VCaP (cell line): ENCODE results near the gene SLC9B2.

Source experiments
- H3K27ac ChIP-seq: fragments of 450-650 bp; 2 replicates; pipeline ENCODE4 v1.5.1; 2017
- TF ChIP-seq, protein P1 (sequence below): fragments of 450-650 bp; conservative IDR thresholded peaks from 2 replicates; pipeline ENCODE4 v1.5.1; 2017; ENCODE audit warnings: mild to moderate bottlenecking, moderate library complexity

The SLC9B2 gene

GRCh38 chr4:103029300-103029699 is 47.3 kb downstream of the SLC9B2 start:
- TF ChIP-seq, protein P1, sequence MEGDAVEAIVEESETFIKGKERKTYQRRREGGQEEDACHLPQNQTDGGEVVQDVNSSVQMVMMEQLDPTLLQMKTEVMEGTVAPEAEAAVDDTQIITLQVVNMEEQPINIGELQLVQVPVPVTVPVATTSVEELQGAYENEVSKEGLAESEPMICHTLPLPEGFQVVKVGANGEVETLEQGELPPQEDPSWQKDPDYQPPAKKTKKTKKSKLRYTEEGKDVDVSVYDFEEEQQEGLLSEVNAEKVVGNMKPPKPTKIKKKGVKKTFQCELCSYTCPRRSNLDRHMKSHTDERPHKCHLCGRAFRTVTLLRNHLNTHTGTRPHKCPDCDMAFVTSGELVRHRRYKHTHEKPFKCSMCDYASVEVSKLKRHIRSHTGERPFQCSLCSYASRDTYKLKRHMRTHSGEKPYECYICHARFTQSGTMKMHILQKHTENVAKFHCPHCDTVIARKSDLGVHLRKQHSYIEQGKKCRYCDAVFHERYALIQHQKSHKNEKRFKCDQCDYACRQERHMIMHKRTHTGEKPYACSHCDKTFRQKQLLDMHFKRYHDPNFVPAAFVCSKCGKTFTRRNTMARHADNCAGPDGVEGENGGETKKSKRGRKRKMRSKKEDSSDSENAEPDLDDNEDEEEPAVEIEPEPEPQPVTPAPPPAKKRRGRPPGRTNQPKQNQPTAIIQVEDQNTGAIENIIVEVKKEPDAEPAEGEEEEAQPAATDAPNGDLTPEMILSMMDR, result no peak
- no peak overlapping the region for H3K27ac ChIP-seq

DNA sequence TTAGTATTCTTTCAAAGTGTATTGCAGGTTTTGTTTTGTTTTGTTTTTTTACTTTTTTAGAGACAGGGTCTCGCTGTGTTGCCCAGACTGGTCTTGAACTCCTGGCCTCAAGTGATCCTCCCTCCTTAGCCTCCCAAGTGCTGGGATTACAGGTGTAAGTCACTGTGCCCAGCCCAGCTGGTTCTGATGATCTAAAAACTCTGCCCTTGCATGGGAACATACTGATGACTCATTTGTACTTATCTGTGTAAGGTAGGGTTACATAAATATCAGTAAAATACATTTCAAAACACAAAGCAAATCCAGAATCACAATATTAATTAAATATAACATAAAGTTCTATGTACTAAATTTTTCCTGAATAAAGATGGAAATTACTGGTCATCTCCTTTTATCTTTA is 49.7 kb downstream of the SLC9B2 start:
- no peak overlapping the region for H3K27ac ChIP-seq
- TF ChIP-seq, protein P1, result no peak

DNA sequence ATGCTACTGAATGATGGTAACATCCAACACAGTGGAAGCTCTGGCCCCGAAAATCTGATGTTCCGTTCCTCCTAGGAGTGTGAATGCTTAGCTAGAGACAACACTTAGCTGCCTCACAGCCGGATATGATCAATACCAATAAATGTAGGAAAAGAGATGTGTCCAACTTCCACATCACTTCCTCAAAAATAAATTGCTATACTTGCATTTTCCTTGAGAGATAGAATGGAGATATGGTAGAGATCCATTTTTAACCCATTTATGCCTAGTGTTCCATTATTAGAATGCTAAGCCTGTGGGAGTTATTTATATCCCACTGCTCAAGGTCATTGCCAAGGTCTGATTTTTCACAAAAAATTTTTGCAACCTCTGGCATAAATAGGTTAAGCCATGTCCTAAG is 51.6 kb downstream of the SLC9B2 start:
- no peak overlapping the region for H3K27ac ChIP-seq
- TF ChIP-seq, protein P1, result no peak

DNA sequence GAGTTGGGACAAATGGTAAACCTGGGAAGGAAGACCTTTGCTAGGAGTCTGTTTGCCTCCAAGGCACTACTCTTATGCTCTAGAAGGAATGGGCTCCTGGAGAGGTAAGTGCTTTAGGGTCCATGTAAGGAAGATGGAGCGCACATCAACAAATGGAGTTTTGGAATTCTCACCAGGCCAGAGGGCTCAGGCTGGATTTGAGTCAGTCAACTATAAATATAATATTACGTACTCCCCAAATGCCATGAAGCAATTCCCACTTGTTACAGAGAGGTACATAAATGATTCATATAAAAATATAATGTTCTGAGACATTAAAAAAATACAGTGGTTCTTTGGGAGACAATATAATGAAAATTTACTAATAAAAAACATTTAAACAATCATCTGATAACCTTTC is 55.4 kb downstream of the SLC9B2 start:
- no peak overlapping the region for H3K27ac ChIP-seq

GRCh38 chr4:103019308-103020124 is 57.0 kb downstream of the SLC9B2 start, which contains the start of gene SLC9B1:
TSS of gene SLC9B1 (minus strand) at chr4:103019705. CDS start at chr4:102991711, 27,994 bp downstream.
- TF ChIP-seq, protein P1, result no peak
- H3K27ac ChIP-seq, result peak within 1 kb of the TSS; percentile 91

More for the DNA sequence above, 55.4 kb downstream of the SLC9B2 start:
- TF ChIP-seq, protein P1, result no peak

GRCh38 chr4:103018391-103019307 is 57.9 kb downstream of the SLC9B2 start:
- TF ChIP-seq, protein P1, result no peak
- peak overlapping the region; percentile 91 for H3K27ac ChIP-seq

DNA sequence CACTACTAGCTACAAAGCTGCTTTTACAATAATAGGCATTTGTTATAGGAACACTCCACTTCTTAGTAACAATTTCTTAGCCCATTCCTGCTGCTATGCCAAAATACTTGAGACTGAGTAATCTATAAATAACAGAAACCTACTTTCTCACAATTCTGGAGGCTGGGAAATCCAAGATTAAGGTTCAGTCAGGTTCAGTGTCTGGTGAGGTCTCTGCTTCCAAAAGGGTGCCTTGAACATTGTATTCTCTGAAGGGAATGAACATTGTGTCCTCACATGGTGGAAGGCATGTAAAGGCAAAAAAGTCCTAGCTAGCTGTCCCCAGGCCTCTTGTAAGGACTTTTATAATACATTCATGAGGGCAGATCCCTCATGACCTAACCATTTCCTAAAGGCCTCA is 64.0 kb downstream of the SLC9B2 start:
- no peak overlapping the region for H3K27ac ChIP-seq
- TF ChIP-seq, protein P1, result no peak
